Subcutaneous adipose tissue (tissue), 4 donors: Measurements from ENCODE around the gene NHSL2. TPM values are rescaled to one million over a fixed set of nuclear protein-coding genes. Genes with fewer than 3 reads are reported as not detected.

Source experiments
- CTCF ChIP-seq: fragments of 450-650 bp; IDR thresholded peaks from one replicate; pipeline ENCODE4 v1.5.1; 2016; ENCODE audit warnings: low read depth, mild to moderate bottlenecking, control low read depth, antibody characterized with exemption, moderate library complexity
- total RNA-seq, 4 donors: library from RNA; depleted of rRNA; stranded (reverse); fragments of >200 nt; gene quantifications; one replicate each; pipeline ENCODE4 v1.1.0, GENCODE V29; 2016

The NHSL2 gene
- total RNA-seq, 4 donors from 2014 or later, result 5.6 to 12.2 (median 8.8) TPM

DNA sequence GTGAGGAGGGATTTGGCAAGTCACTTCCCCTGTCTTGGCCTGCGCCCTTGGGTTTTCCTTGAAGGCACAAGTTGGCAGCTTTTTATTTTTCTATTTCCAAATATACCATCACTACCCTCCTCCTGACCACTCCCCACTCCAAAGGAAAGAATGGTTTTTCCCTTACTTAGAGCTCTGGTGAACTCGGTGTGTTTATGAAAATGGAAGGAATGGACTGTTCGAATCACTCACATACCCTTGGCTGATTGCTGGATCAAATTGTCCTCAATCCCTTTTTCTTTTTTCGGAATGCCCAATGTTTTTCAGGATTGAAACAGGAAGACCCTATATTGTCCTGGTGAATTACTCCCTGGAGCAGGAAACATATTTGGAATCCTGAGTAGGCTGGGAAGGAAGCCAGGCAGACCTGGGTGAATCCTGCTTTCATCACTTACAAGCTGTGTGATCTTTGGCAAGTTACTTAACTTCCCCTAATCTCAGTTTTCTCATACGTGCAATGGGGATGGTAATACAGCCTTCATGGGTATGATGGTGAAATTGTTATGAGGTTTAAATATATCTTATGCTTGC, 150.4 kb downstream of the NHSL2 start:
- TF ChIP-seq CTCF, result no peak

DNA sequence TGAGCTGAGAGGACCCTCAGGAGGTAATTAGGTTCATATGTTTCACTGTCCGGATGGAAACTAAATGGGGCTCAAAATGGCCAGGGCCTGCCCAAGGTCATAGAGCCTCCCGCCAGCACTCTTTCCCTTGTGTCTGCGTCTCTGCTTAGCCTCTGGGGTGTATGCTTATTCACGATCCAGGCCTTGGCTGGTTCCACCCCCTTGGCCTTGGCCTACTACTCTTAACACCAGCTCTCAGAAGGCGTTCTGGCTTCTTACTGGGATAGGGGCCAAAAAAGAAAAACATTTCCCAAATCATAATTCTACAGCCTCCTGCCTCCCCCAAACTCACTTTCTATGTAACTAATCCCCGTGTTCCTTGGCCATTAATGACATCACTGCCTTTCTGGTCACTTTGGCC, 152.3 kb downstream of the NHSL2 start:
- TF ChIP-seq CTCF, result no peak

GRCh38 chrX:72069350-72070160, 158.9 kb downstream of the NHSL2 start:
- TF ChIP-seq CTCF, result no peak

DNA sequence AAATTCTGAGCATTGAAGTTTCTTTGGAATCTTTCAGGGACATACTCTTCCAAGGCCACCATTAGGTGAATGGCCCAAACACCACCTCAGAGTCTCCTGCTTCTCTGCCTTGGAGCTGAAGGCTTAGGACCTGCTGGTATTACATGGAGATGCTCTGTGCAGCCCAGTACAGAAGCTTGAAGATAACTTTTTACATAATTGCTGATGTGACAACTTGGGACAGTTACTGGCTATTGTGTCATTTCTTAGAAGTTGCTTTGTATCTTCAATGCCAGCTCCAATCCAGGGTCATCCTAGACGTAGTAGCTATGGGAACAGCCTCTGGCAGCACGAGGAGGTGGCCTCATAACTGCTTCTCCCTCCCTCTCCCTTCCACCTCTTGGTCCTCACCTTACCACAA, 160.6 kb downstream of the NHSL2 start:
- no peak for TF ChIP-seq CTCF

DNA sequence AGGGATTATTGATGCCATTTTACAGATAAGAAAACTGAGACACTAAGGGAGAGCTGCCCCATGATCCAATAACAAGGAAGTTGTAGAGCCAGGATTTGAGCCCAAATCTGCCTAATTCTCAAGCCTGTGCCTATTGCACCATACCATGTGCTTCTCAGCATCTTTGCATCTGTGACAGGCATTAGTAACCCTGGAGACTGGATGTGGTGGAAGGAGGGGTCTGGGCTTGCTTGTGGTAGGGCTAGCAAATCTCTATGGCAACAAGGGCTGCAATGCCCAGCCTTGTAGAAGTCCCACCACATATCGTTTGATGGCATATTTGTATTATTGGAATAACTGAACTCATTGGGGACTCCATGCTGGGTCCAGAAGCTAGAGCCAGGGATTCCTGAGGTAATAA, 163.0 kb downstream of the NHSL2 start:
- TF ChIP-seq CTCF, result no peak

DNA sequence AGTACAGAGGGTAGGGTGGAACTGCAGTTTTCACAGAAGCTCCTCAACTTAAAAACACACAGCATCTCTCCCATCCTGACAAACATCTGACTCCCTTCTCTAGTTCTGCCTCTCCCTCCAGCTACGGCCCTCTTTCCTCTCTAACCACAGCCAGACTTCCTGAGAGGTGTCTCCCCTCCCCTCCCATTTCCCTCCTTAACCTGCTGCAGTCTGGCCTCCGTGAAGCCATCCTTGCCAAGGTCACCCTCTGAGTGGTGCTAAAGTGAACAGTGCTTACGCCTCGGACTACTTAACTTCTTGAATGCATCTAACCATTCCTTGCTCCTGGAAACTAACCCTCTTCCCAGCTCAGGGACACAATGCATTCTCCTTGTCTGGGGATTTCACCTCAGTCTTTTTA, 167.8 kb downstream of the NHSL2 start:
- TF ChIP-seq CTCF, result no peak

DNA sequence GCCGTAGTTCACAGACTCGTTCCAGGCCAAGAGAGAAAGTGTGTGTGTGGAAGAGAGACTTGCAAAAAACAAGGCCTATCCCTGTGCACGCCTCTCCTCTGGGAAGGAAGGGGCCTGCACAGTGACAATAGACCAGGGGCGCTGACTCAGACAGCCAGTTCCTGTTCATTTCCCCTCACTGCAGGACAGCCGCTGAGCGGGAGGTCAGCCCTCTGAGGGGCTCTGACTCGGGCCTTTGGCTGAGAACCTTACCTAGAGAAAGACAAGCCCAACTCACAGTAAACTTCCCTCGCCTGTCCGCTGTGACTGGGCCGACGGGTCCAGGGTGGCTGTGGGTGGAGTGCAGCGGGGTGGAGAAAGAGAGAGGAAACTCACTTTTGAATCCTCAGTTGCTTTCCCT, 169.0 kb downstream of the NHSL2 start:
- TF ChIP-seq CTCF, result no peak
